Common myeloid progenitor, CD34-positive (primary cell): ENCODE data around the gene PCDHB15.
"Not testable (repeated sequence)": the region's sequence is repeated elsewhere in the genome, so short reads cannot be mapped to it uniquely, and the experiment has no call there.

Source experiments
- CTCF ChIA-PET: fragments of 350-600 bp; sonication (Branson Sonifier 250); formaldehyde crosslinking; loops from one replicate; lab custom pipeline; 2021; ENCODE audit warnings: antibody characterized with exemption; lab: Charles Lee
- POLR2A ChIA-PET: fragments of 350-600 bp; sonication (Branson Sonifier 250); formaldehyde crosslinking; loops from one replicate; lab custom pipeline; 2021; ENCODE audit warnings: antibody characterized with exemption; lab: Charles Lee
- DNase-seq, 3 donors: peaks; one replicate each; pipeline versions ENCODE4 v3.0.0 to v3.0.0-alpha.2; 2013
- H3K27ac ChIP-seq, 2 experiments: 1 replicate in 1 of 2; 2 replicates in 1 of 2; pipeline ENCODE4 v1.7.0; 2013; ENCODE audit warnings: inconsistent platforms in 2 of 2, low read length in 2 of 2, mild to moderate bottlenecking in 2 of 2, low read depth in 1 of 2, moderate library complexity in 1 of 2; ENCODE audit not compliant: severe bottlenecking in 2 of 2, insufficient read depth in 1 of 2, poor library complexity in 1 of 2
- H3K27me3 ChIP-seq, 5 experiments: replicated peaks in 2 of 5; 1 replicate in 3 of 5; 2 replicates in 2 of 5; pipeline versions ENCODE4 v1.6.1 to v1.7.0; 2013; ENCODE audit warnings: low read length in 4 of 5, mild to moderate bottlenecking in 2 of 5, moderate library complexity in 2 of 5, inconsistent platforms in 1 of 5; ENCODE audit not compliant: insufficient read depth in 5 of 5, control insufficient read depth in 4 of 5
- H3K36me3 ChIP-seq, 4 experiments: 1 replicate in 2 of 4; 2 replicates in 2 of 4; pipeline versions ENCODE4 v1.6.1 to v1.7.0; 2013; ENCODE audit warnings: low read length in 3 of 4, control low read depth in 1 of 4, mild to moderate bottlenecking in 1 of 4; ENCODE audit not compliant: control insufficient read depth in 4 of 4, insufficient read depth in 4 of 4
- H3K4me1 ChIP-seq, 4 experiments: 1 replicate in 3 of 4; 2 replicates in 1 of 4; pipeline versions ENCODE4 v1.6.1 to v1.7.1; 2013; ENCODE audit warnings: low read length in 3 of 4, mild to moderate bottlenecking in 3 of 4, control low read depth in 1 of 4, inconsistent platforms in 1 of 4, moderate library complexity in 1 of 4; ENCODE audit not compliant: control insufficient read depth in 4 of 4, insufficient read depth in 4 of 4; ENCODE audit errors: control extremely low read depth in 1 of 4
- H3K4me3 ChIP-seq, 7 experiments: 1 replicate in 4 of 7; 2 replicates in 3 of 7; pipeline versions ENCODE4 v1.5.1 to v1.7.0; 2013; ENCODE audit warnings: mild to moderate bottlenecking in 7 of 7, low read length in 6 of 7, moderate library complexity in 6 of 7, inconsistent platforms in 2 of 7, low read depth in 2 of 7, control low read depth in 1 of 7; ENCODE audit not compliant: insufficient read depth in 4 of 7, control insufficient read depth in 1 of 7; ENCODE audit errors: extremely low read depth in 1 of 7
- H3K9me3 ChIP-seq, 5 experiments: 1 replicate in 4 of 5; 2 replicates in 1 of 5; pipeline versions ENCODE4 v1.6.1 to v1.7.1; 2013; ENCODE audit warnings: low read length in 4 of 5, mild to moderate bottlenecking in 2 of 5, inconsistent platforms in 1 of 5, low read depth in 1 of 5, moderate library complexity in 1 of 5; ENCODE audit not compliant: control insufficient read depth in 4 of 5, insufficient read depth in 2 of 5; ENCODE audit errors: control extremely low read depth in 1 of 5
- WGBS: methylation state at CpG from one replicate; pipeline ENCODE4 v1.1.5; 2013; ENCODE audit not compliant: insufficient coverage; 5-methylcytosine and 5-hydroxymethylcytosine counted together

Gene PCDHB15

DNA sequence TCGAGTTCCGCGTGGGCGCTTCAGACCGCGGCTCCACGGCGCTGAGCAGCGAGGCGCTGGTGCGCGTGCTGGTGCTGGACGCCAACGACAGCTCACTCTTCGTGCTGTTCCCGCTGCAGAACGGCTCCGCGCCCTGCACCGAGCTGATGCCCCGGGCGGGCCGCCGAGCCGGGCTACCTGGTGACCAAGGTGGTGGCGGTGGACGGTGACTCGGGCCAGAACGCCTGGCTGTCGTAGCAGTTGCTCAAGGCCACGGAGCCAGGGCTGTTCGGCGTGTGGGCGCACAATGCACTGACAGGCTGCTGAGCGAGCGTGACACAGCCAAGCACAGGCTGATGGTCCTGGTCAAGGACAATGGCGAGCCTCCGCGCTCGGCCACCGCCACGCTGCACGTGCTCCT lies 3.7 kb upstream of the PCDHB15 start:
- peaks cover 0 to 56% (median 13%) of the 10 kb centered on the region in 5 experiments for H3K27me3 ChIP-seq
- DNase-seq = no peak
- H3K27ac ChIP-seq = no peak overlapping the region
- 18% methylated on average over 43 of the region's 43 CpGs for WGBS
- ChIA-PET POLR2A (no interaction called here), CTCF (no interaction called here)
- no peak overlapping the region for H3K4me3 ChIP-seq
- no peaks in the 10 kb centered on the region for H3K36me3 ChIP-seq
- H3K4me1 ChIP-seq = no peaks in the 10 kb centered on the region
- peaks cover 17 to 84% (median 50%) of the 10 kb centered on the region in 5 experiments for H3K9me3 ChIP-seq

DNA sequence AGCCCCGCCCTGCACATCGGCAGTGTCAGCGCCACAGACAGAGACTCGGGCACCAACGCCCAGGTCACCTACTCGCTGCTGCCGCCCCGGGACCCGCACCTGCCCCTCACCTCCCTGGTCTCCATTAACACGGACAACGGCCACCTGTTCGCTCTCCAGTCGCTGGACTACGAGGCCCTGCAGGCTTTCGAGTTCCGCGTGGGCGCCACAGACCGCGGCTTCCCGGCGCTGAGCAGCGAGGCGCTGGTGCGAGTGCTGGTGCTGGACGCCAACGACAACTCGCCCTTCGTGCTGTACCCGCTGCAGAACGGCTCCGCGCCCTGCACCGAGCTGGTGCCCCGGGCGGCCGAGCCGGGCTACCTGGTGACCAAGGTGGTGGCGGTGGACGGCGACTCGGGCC lies 1.8 kb downstream of the PCDHB15 start:
- H3K4me3 ChIP-seq, POLR2A ChIA-PET, H3K27ac ChIP-seq, DNase-seq, H3K36me3 ChIP-seq, CTCF ChIA-PET, H3K4me1 ChIP-seq: not testable (repeated sequence)
- WGBS = 29% methylated on average over 11 of the region's 42 CpGs
- Histone ChIP-seq H3K9me3 (peaks cover 14 to 73% (median 45%) of the 10 kb centered on the region in 5 experiments), H3K27me3 (peaks cover 0 to 28% (median 4%) of the 10 kb centered on the region in 5 experiments)

DNA sequence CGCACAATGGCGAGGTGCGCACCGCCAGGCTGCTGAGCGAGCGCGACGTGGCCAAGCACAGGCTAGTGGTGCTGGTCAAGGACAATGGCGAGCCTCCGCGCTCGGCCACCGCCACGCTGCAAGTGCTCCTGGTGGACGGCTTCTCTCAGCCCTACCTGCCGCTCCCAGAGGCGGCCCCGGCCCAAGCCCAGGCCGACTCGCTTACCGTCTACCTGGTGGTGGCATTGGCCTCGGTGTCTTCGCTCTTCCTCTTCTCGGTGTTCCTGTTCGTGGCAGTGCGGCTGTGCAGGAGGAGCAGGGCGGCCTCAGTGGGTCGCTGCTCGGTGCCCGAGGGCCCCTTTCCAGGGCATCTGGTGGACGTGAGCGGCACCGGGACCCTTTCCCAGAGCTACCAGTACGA lies 2.2 kb downstream of the PCDHB15 start:
- DNase-seq, POLR2A ChIA-PET, CTCF ChIA-PET, H3K36me3 ChIP-seq, H3K4me1 ChIP-seq, H3K4me3 ChIP-seq, H3K27ac ChIP-seq: not testable (repeated sequence)
- Histone ChIP-seq H3K27me3 (peaks cover 0 to 24% (median 2%) of the 10 kb centered on the region in 5 experiments), H3K9me3 (peaks cover 11 to 69% (median 44%) of the 10 kb centered on the region in 5 experiments)
- 36% methylated on average over 19 of the region's 34 CpGs for WGBS

DNA sequence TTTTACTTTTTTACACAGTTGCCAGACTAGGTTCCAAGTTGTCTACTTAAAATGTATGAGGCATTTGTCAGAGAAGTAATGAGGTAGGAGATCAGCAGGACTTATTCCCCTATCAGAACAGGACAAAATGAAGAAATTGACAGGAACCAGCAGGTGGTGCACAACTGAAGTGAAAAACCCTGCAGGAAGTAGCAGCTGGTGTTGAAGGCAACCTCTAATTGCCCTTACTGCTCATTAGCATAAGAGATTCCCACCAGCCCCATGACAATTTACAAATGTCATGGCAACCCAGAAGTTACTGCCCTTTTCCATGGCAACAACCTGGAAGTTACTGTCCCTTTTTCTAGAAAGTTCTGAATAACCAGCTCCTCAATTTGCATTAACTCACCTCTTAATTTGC lies 5.4 kb downstream of the PCDHB15 start:
- no peak overlapping the region for H3K4me3 ChIP-seq
- ChIA-PET CTCF (no interaction called here), POLR2A (no interaction called here)
- H3K4me1 ChIP-seq = no peaks in the 10 kb centered on the region
- H3K27me3 ChIP-seq = peaks cover 0 to 9% (median 2%) of the 10 kb centered on the region in 5 experiments
- H3K27ac ChIP-seq = no peak overlapping the region
- H3K9me3 ChIP-seq = peaks cover 13 to 70% (median 42%) of the 10 kb centered on the region in 5 experiments
- DNase-seq = no peak
- no peaks in the 10 kb centered on the region for H3K36me3 ChIP-seq

DNA sequence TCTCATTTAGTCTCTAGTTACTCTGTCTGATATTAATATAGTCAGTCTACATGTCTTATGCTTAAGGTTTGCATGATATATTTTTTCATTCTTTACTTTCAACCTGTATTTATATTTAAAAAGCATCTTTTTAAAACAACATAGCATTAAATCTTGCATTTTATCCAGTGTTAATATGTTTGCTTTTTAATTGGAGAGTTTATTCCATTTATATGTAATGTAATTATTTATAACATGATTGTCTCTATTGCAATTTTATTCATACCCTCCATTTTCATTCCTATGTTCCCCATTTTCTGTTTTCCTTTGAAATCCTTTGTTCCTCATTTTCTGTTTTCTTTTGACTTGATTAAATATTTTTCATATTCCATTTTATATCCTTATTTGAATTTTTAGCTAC lies 13.3 kb downstream of the PCDHB15 start:
- H3K9me3 ChIP-seq = peaks cover 19 to 90% (median 38%) of the 10 kb centered on the region in 5 experiments
- no peak for DNase-seq
- no peaks in the 10 kb centered on the region for H3K27me3 ChIP-seq
- no peaks in the 10 kb centered on the region for H3K4me1 ChIP-seq
- no peak overlapping the region for H3K27ac ChIP-seq
- no peak overlapping the region for H3K4me3 ChIP-seq
- H3K36me3 ChIP-seq = no peaks in the 10 kb centered on the region
- POLR2A ChIA-PET = no interaction called here
- CTCF ChIA-PET = no interaction called here

DNA sequence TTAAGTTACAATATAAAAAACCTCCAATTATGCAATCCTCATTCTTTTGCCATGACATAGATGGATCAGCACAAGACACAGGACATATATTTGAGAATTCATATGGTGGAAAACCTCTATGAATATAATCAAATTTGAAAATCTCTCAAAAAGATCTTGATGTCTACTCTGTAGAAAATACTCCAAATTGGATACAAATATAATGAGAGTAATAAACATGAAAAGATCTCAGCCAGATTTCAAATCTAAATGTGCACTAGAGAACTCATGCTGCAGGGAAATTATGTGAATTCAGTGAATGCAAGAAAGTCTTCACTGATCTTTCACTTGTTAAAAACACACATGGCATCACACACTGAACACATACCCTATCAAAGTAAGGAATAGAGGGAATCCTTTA lies 13.8 kb downstream of the PCDHB15 start:
- peaks cover 19 to 90% (median 41%) of the 10 kb centered on the region in 5 experiments for H3K9me3 ChIP-seq
- DNase-seq = no peak
- H3K36me3 ChIP-seq = no peaks in the 10 kb centered on the region
- no peaks in the 10 kb centered on the region for H3K27me3 ChIP-seq
- CTCF ChIA-PET = no interaction called here
- no peak overlapping the region for H3K27ac ChIP-seq
- POLR2A ChIA-PET = interaction anchor here (0.7 kb wide), 1 partner anchor 548 kb away, joined by 3 read pairs; no protein-coding TSS in a partner anchor
- no peaks in the 10 kb centered on the region for H3K4me1 ChIP-seq
- H3K4me3 ChIP-seq = no peak overlapping the region

DNA sequence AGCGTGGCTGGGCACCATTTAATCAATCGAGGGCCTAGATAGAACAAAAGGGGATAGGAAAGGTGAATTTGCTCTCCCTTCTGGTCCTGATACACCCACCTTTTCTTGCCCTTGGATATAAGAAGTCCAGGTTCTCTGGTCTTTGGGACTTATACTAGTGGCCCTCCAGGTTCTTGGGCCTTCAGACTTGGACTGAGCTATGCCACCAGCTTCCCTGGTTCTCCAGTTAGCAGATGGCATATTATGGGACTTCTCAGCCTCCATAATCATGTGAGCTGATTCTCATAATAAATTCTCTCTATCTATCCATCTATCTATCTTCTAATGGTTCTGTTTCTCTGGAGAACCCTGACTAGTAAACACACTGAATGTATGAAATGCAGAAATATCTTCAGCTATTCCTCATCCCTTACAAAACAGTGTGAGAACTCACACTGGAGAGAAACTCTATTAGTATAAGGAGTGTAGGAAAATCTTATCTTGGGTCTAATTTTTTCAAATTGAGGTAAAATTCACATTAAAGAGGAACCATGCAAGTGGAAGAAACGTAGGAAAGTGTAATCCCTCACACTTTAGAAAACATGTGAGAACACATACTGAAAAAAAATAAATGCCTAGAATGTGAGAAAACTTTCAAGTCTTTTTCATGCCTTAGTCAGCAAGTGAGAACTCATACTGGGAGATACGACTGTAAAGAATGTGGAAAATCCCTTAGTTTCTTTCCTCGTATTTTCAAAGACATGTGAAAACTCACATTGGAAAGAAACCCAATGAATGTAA lies 15.5 kb downstream of the PCDHB15 start:
- no peak overlapping the region for H3K4me3 ChIP-seq
- DNase-seq = peak; percentile 7 to 23 (median 19)
- POLR2A ChIA-PET = no interaction called here
- CTCF ChIA-PET = interaction anchor here (1.6 kb wide), 1 partner anchor 60 kb away, joined by 6 read pairs; the partner anchor contains the start of gene TAF7
- peaks cover 23 to 86% (median 45%) of the 10 kb centered on the region in 5 experiments for H3K9me3 ChIP-seq
- 92% methylated on average over 2 of the region's 5 CpGs for WGBS
- H3K27me3 ChIP-seq = no peaks in the 10 kb centered on the region
- H3K4me1 ChIP-seq = no peaks in the 10 kb centered on the region
- H3K27ac ChIP-seq = no peak overlapping the region
- H3K36me3 ChIP-seq = no peaks in the 10 kb centered on the region
